ENCODE data around the gene HOMER2.

The HOMER2 gene

DNA sequence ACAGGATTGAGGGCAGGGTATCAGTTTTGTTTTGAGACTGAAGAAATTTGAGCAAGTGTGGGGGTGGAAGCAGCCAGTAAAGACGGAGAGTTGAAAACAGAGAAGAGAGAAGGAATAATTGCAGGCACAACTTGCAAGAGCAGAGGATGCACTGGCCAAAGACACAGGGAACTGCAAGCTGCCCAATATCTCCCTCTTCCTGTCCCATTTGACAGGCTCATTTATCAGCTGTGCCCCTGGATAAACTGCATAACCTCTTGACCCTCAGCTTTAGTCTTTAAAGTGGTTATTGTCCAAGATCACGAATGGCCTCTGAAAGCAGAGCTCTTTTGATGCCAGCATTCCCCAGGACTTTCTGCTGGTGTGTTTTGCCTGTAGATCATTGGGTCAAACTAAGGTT is 28.5 kb upstream of the HOMER2 start:
- Histone ChIP-seq H3K79me2 (no peaks in the 10 kb centered on the region), H3K4me2 (ENCODE audit: low read length) (no peak overlapping the region), H3K9ac (no peak overlapping the region), H3K4me3 (ENCODE audit: low read depth, low read length) (no peak overlapping the region), H3K27me3 (ENCODE audit: control insufficient read depth, insufficient read depth, low read length) (no peaks in the 10 kb centered on the region), H3K36me3 (ENCODE audit: control insufficient read depth, insufficient read depth, low read length) (no peaks in the 10 kb centered on the region), H3K4me1 (no peaks in the 10 kb centered on the region), H2AFZ (no peak overlapping the region), H3K9me3 (ENCODE audit: control insufficient read depth, low read length) (no peaks in the 10 kb centered on the region), H3K27ac (no peak overlapping the region)
- TF ChIP-seq, protein P1, sequence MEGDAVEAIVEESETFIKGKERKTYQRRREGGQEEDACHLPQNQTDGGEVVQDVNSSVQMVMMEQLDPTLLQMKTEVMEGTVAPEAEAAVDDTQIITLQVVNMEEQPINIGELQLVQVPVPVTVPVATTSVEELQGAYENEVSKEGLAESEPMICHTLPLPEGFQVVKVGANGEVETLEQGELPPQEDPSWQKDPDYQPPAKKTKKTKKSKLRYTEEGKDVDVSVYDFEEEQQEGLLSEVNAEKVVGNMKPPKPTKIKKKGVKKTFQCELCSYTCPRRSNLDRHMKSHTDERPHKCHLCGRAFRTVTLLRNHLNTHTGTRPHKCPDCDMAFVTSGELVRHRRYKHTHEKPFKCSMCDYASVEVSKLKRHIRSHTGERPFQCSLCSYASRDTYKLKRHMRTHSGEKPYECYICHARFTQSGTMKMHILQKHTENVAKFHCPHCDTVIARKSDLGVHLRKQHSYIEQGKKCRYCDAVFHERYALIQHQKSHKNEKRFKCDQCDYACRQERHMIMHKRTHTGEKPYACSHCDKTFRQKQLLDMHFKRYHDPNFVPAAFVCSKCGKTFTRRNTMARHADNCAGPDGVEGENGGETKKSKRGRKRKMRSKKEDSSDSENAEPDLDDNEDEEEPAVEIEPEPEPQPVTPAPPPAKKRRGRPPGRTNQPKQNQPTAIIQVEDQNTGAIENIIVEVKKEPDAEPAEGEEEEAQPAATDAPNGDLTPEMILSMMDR (IDR thresholded peaks at IDR 0.05) = no peak

DNA sequence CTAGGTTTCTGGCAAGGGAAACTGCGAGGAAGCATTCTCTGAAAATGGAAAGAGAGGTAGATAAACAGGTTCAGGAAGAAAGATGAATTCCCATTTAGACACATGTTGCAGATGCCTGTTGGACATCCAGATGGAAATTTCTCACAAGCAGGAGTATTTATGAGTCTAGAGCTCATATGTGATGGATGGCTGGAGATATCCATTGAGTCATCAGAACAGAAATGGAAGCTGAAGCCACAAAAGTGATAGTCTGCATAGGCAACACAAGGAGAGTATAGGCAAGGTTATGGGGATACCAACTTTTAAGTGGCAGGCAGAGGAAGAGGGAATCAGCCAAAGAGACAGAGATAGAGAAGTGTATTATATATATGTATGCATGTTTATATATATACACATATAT is 27.2 kb upstream of the HOMER2 start:
- TF ChIP-seq, protein P1 (IDR thresholded peaks at IDR 0.05) = no peak
- H2AFZ ChIP-seq = no peak overlapping the region
- H3K4me1 ChIP-seq = no peaks in the 10 kb centered on the region
- no peaks in the 10 kb centered on the region for H3K36me3 ChIP-seq (ENCODE audit: control insufficient read depth, insufficient read depth, low read length)
- no peaks in the 10 kb centered on the region for H3K79me2 ChIP-seq
- H3K9me3 ChIP-seq (ENCODE audit: control insufficient read depth, low read length) = no peaks in the 10 kb centered on the region
- no peak overlapping the region for H3K4me3 ChIP-seq (ENCODE audit: low read depth, low read length)
- no peak overlapping the region for H3K4me2 ChIP-seq (ENCODE audit: low read length)
- no peak overlapping the region for H3K27ac ChIP-seq
- no peak overlapping the region for H3K9ac ChIP-seq
- no peaks in the 10 kb centered on the region for H3K27me3 ChIP-seq (ENCODE audit: control insufficient read depth, insufficient read depth, low read length)

DNA sequence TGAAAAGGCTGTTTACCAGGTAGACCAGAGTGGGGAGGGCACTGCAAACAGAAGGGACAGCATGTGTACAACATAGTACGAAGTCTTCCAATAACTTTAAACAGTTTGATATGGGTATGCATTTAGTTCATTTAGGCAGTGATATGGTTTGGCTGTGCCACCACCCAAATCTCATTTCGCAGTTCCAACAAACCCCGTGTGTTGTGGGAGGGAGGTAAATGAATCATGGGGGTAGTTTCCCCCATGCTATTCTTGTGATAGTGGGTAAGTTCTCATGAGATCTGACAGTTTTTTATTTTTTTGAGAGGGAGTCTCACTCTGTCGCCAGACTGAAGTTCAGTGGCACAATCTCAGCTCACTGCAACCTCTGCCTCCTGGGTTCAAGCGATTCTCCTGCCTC is 25.9 kb upstream of the HOMER2 start:
- Histone ChIP-seq H3K27ac (no peak overlapping the region), H3K79me2 (no peaks in the 10 kb centered on the region), H3K4me1 (no peaks in the 10 kb centered on the region), H2AFZ (no peak overlapping the region), H3K36me3 (ENCODE audit: control insufficient read depth, insufficient read depth, low read length) (no peaks in the 10 kb centered on the region), H3K4me3 (ENCODE audit: low read depth, low read length) (no peak overlapping the region), H3K9me3 (ENCODE audit: control insufficient read depth, low read length) (no peaks in the 10 kb centered on the region), H3K9ac (no peak overlapping the region), H3K4me2 (ENCODE audit: low read length) (no peak overlapping the region), H3K27me3 (ENCODE audit: control insufficient read depth, insufficient read depth, low read length) (no peaks in the 10 kb centered on the region)
- TF ChIP-seq, protein P1 (IDR thresholded peaks at IDR 0.05) = no peak

DNA sequence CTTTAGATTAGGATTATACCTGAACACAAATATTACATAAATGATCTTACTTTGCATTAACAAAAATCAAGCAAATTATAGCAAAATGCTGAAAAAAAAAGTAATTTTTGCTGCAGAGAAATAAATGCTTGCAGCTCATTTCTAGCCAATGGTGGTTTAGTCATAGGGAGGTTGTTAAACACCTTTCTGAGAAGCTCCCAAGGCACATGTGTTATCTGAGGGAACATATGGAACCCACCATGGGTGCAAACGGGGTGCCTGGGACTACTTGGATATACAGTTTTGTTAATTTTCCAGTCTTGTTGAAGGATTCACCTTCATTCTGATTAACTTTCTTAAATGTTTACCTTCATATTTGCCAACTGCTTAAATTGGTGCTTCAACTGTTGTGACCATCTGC is 24.6 kb upstream of the HOMER2 start:
- no peaks in the 10 kb centered on the region for H3K4me1 ChIP-seq
- no peak overlapping the region for H3K4me2 ChIP-seq (ENCODE audit: low read length)
- H3K27ac ChIP-seq = no peak overlapping the region
- no peaks in the 10 kb centered on the region for H3K27me3 ChIP-seq (ENCODE audit: control insufficient read depth, insufficient read depth, low read length)
- H2AFZ ChIP-seq = no peak overlapping the region
- no peaks in the 10 kb centered on the region for H3K9me3 ChIP-seq (ENCODE audit: control insufficient read depth, low read length)
- TF ChIP-seq, protein P1 (IDR thresholded peaks at IDR 0.05) = no peak
- no peak overlapping the region for H3K9ac ChIP-seq
- H3K79me2 ChIP-seq = no peaks in the 10 kb centered on the region
- H3K4me3 ChIP-seq (ENCODE audit: low read depth, low read length) = no peak overlapping the region
- no peaks in the 10 kb centered on the region for H3K36me3 ChIP-seq (ENCODE audit: control insufficient read depth, insufficient read depth, low read length)

DNA sequence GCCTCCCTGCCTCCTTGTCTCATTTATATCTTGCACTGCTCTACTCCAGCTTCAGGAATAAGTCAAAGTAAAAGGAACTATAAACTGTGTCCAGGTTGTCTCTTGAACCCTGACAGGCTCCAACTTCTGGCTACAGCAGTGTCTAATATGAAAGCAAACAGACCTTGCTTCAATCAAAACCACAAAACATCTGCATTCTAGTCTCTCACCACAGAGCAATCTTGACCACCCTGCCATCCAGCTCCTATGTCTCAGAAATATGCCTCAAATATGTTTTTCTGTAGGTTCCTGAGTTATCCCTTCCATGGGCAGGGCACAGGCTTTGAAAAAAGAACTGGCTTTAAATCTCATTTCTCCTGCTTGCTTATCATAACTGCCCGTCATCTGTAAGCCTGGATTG is 20.5 kb upstream of the HOMER2 start:
- Histone ChIP-seq H3K9ac (no peak overlapping the region), H2AFZ (no peak overlapping the region), H3K4me1 (no peaks in the 10 kb centered on the region), H3K4me2 (ENCODE audit: low read length) (no peak overlapping the region), H3K4me3 (ENCODE audit: low read depth, low read length) (no peak overlapping the region), H3K9me3 (ENCODE audit: control insufficient read depth, low read length) (no peaks in the 10 kb centered on the region), H3K79me2 (no peaks in the 10 kb centered on the region), H3K36me3 (ENCODE audit: control insufficient read depth, insufficient read depth, low read length) (no peaks in the 10 kb centered on the region), H3K27ac (no peak overlapping the region), H3K27me3 (ENCODE audit: control insufficient read depth, insufficient read depth, low read length) (no peaks in the 10 kb centered on the region)
- TF ChIP-seq, protein P1 (IDR thresholded peaks at IDR 0.05) = no peak
